Measurements from ENCODE around the gene CYTH1. TPM values are rescaled to one million over a fixed set of nuclear protein-coding genes. Genes with fewer than 3 reads are reported as not detected.

Gene CYTH1
- total RNA-seq, 2 experiments from 2014 or later, result 73.0 to 148 TPM

DNA sequence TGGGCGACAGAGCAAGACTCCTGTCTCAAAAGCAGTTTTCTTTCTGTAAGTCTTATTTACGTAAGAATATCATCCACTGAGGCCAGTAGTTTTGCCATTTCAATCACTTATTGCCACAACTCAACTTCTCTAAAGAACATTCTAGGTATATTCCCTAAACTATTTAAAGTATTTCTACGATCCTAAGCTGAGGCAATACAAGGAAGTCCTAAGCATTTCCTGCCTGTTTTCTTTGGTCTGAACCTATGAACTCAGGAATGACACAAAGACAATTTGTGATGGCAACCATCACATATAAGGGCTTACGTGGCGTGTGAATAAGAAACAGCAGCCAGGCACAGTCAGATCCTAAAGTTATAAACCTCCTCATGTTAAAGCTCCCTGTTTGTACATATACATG, 44.3 kb upstream of the CYTH1 start:
- Histone ChIP-seq H3K36me3 (ENCODE audit: insufficient read depth, low read length) (peaks cover 96% of the 10 kb centered on the region), H3K9me2 (ENCODE audit: insufficient read depth, low read length) (no peaks in the 10 kb centered on the region), H3K27ac (ENCODE audit: low read depth, low read length, poor library complexity, severe bottlenecking) (no peak overlapping the region), H3K9me3 (ENCODE audit: low read length) (no peaks in the 10 kb centered on the region), H3K4me1 (ENCODE audit: insufficient read depth, low read length, poor library complexity, severe bottlenecking) (no peaks in the 10 kb centered on the region), H2AFZ (ENCODE audit: low read length) (no peak overlapping the region), H3K4me2 (ENCODE audit: low read length) (no peak overlapping the region), H4K20me1 (ENCODE audit: insufficient read depth, low read length) (peaks cover 10% of the 10 kb centered on the region; the same call in 1 of the 2 replicates), H3K79me2 (ENCODE audit: insufficient read depth, low read depth, low read length) (peaks cover 8% of the 10 kb centered on the region; the same call in 1 of the 2 replicates), H3K4me3 (ENCODE audit: low read depth, low read length, poor library complexity, severe bottlenecking) (no peak overlapping the region)
- intact Hi-C loops (cut with micrococcal nuclease; ENCODE audit: unreplicated experiment), result no loop called here
- BruUV-seq (replicated peaks), result no TSS peak
- no peak for TF ChIP-seq CTCF (conservative IDR thresholded peaks at IDR 0.05; ENCODE audit: low read length)
- TF ChIP-seq EZH2phosphoT487 (IDR thresholded peaks at IDR 0.05; ENCODE audit: borderline replicate concordance, low read depth, low read length), result no peak
- ChIA-PET CTCF (ENCODE audit: unreplicated experiment) (no interaction called here), POLR2A (interaction anchor here (0.5 kb wide), 1 partner anchor 47 kb away, joined by 7 read pairs; no protein-coding TSS in a partner anchor)
- no peak for DNase-seq (ENCODE audit: low spot score)

GRCh38 chr17:78825696-78826095, 43.6 kb upstream of the CYTH1 start:
- Histone ChIP-seq H2AFZ (ENCODE audit: low read length) (no peak overlapping the region), H4K20me1 (ENCODE audit: insufficient read depth, low read length) (peaks cover 10% of the 10 kb centered on the region; the same call in 1 of the 2 replicates), H3K27ac (ENCODE audit: low read depth, low read length, poor library complexity, severe bottlenecking) (no peak overlapping the region), H3K36me3 (ENCODE audit: insufficient read depth, low read length) (peaks cover 95% of the 10 kb centered on the region), H3K9me2 (ENCODE audit: insufficient read depth, low read length) (no peaks in the 10 kb centered on the region), H3K79me2 (ENCODE audit: insufficient read depth, low read depth, low read length) (peaks cover 7% of the 10 kb centered on the region; the same call in 1 of the 2 replicates), H3K9me3 (ENCODE audit: low read length) (no peaks in the 10 kb centered on the region), H3K4me3 (ENCODE audit: low read depth, low read length, poor library complexity, severe bottlenecking) (no peak overlapping the region), H3K4me1 (ENCODE audit: insufficient read depth, low read length, poor library complexity, severe bottlenecking) (no peaks in the 10 kb centered on the region), H3K4me2 (ENCODE audit: low read length) (no peak overlapping the region)
- TF ChIP-seq EZH2phosphoT487 (IDR thresholded peaks at IDR 0.05; ENCODE audit: borderline replicate concordance, low read depth, low read length) (no peak), CTCF (conservative IDR thresholded peaks at IDR 0.05; ENCODE audit: low read length) (no peak)
- DNase-seq (ENCODE audit: low spot score), result no peak
- BruUV-seq (replicated peaks), result no TSS peak
- intact Hi-C loops (cut with micrococcal nuclease; ENCODE audit: unreplicated experiment), result no loop called here
- CTCF ChIA-PET (ENCODE audit: unreplicated experiment), result no interaction called here
- POLR2A ChIA-PET, result no interaction called here

DNA sequence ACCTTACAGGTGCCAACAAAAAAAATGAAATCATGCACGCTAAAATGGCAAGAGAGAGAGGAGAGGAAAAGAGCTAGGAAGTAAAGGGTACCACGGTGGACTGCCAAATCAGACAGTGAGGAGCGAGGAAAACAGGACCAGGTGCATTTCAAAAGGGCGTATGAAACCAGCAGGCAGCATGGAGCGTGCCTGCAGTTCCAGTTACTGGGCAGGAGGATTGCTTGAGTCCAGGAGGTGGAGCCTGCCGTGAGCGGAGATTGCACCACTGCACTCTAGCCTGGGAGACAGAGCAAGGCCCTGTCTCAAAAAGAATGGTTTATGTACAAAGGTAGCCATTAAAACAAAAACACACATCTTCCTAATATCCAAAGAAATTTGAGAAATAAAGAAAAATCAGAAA, 42.2 kb upstream of the CYTH1 start:
- Histone ChIP-seq H3K9me2 (ENCODE audit: insufficient read depth, low read length) (no peaks in the 10 kb centered on the region), H3K4me3 (ENCODE audit: low read depth, low read length, poor library complexity, severe bottlenecking) (no peak overlapping the region), H3K9me3 (ENCODE audit: low read length) (no peaks in the 10 kb centered on the region), H2AFZ (ENCODE audit: low read length) (no peak overlapping the region), H3K27ac (ENCODE audit: low read depth, low read length, poor library complexity, severe bottlenecking) (no peak overlapping the region), H3K4me2 (ENCODE audit: low read length) (no peak overlapping the region), H3K36me3 (ENCODE audit: insufficient read depth, low read length) (peaks cover 95% of the 10 kb centered on the region), H4K20me1 (ENCODE audit: insufficient read depth, low read length) (0 out of 2 replicates have a peak, but pooled peaks cover 3% of the 10 kb centered on the region), H3K79me2 (ENCODE audit: insufficient read depth, low read depth, low read length) (0 out of 2 replicates have a peak, but pooled peaks cover 1% of the 10 kb centered on the region), H3K4me1 (ENCODE audit: insufficient read depth, low read length, poor library complexity, severe bottlenecking) (no peaks in the 10 kb centered on the region)
- BruUV-seq (replicated peaks), result no TSS peak
- ChIA-PET CTCF (ENCODE audit: unreplicated experiment) (no interaction called here), POLR2A (no interaction called here)
- intact Hi-C loops (cut with micrococcal nuclease; ENCODE audit: unreplicated experiment), result no loop called here
- DNase-seq (ENCODE audit: low spot score), result no peak
- TF ChIP-seq CTCF (conservative IDR thresholded peaks at IDR 0.05; ENCODE audit: low read length) (no peak), EZH2phosphoT487 (IDR thresholded peaks at IDR 0.05; ENCODE audit: borderline replicate concordance, low read depth, low read length) (no peak)

All from OCI-LY7 (cell line).